ENCODE data around the gene COL5A1. TPM values are rescaled to one million over a fixed set of nuclear protein-coding genes. Genes with fewer than 3 reads are reported as not detected.

COL5A1 gene
- total RNA-seq, 4 donors from 2014 or later, result 4.9 to 97.4 (median 11.9) TPM

DNA sequence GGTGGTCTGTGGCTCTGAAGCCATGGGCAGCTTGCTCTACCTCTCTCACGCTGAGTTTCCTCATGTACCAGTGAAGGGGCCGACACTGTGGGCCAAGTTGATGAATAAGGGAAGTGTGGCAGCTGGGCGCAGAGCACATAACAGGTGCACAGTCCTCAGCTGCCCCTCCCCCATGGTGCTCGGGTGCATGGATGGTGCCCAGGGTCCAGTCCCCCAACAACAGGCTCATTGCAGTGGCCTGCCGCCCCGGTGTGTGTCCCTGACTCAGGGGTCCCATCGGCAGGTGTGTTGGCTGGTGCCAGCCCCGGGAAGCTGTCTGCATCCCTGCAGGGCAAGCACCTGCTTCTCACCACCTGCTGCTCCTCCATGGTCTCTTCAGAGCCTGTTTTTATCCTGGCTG lies 36.6 kb downstream of the COL5A1 start:
- Histone ChIP-seq H3K9me3 (no peaks in the 10 kb centered on the region), H3K4me3 (no peak overlapping the region), H3K27ac (no peak overlapping the region), H3K36me3 (no peaks in the 10 kb centered on the region), H3K27me3 (no peaks in the 10 kb centered on the region), H3K4me1 (peaks cover 0 to 16% (median 0%) of the 10 kb centered on the region in 4 donors)
- DNase-seq, result peak in 1 of 3 donors; percentile 35
- TF ChIP-seq, protein P1, sequence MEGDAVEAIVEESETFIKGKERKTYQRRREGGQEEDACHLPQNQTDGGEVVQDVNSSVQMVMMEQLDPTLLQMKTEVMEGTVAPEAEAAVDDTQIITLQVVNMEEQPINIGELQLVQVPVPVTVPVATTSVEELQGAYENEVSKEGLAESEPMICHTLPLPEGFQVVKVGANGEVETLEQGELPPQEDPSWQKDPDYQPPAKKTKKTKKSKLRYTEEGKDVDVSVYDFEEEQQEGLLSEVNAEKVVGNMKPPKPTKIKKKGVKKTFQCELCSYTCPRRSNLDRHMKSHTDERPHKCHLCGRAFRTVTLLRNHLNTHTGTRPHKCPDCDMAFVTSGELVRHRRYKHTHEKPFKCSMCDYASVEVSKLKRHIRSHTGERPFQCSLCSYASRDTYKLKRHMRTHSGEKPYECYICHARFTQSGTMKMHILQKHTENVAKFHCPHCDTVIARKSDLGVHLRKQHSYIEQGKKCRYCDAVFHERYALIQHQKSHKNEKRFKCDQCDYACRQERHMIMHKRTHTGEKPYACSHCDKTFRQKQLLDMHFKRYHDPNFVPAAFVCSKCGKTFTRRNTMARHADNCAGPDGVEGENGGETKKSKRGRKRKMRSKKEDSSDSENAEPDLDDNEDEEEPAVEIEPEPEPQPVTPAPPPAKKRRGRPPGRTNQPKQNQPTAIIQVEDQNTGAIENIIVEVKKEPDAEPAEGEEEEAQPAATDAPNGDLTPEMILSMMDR (IDR thresholded peaks at IDR 0.05), result no peak
- no peak for TF ChIP-seq POLR2A (IDR thresholded peaks at IDR 0.05)

DNA sequence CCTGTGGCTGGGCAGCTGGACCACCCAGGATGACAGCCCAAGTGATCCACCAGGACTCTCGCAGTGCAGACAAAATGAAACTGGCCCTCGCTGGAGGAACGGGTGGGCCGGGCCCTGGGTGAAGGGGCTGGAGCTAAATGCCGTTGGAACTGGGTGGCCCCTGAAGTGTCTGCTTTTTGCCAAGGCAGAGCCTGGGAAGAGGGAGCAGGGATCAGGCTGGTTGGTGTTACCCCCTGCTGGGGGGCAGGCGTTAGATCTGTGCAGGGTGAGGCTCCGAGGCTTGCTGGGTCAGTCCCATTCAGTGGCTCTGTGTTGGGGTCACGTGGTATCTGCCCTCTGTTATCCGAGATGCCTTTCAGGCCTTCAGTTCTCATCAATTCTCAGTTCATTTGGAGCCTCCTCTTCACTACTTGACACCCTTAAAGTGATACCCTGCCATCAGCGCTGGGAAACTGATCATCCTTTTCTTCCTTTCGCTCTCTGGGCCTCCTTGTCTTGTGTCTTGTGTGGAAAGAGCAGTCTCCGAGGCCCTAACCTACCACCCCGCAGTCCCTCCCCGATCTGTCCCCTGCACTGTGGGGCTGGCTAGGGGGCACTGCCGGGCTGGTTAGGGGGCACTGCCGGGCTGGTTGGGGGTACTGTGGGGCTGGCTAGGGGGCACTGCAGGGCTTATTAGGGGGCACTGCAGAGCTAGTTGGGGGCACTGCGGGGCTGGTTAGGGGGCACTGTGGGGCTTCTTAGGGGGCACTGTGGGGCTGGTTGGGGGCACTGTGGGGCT lies 37.3 kb downstream of the COL5A1 start:
- peaks cover 0 to 16% (median 0%) of the 10 kb centered on the region in 4 donors for H3K4me1 ChIP-seq
- no peak overlapping the region for H3K4me3 ChIP-seq
- H3K36me3 ChIP-seq, result no peaks in the 10 kb centered on the region
- H3K27ac ChIP-seq, result no peak overlapping the region
- H3K9me3 ChIP-seq, result no peaks in the 10 kb centered on the region
- TF ChIP-seq, protein P1 (IDR thresholded peaks at IDR 0.05), result no peak
- no peak for TF ChIP-seq POLR2A (IDR thresholded peaks at IDR 0.05)
- no peaks in the 10 kb centered on the region for H3K27me3 ChIP-seq
- DNase-seq, result no peak

DNA sequence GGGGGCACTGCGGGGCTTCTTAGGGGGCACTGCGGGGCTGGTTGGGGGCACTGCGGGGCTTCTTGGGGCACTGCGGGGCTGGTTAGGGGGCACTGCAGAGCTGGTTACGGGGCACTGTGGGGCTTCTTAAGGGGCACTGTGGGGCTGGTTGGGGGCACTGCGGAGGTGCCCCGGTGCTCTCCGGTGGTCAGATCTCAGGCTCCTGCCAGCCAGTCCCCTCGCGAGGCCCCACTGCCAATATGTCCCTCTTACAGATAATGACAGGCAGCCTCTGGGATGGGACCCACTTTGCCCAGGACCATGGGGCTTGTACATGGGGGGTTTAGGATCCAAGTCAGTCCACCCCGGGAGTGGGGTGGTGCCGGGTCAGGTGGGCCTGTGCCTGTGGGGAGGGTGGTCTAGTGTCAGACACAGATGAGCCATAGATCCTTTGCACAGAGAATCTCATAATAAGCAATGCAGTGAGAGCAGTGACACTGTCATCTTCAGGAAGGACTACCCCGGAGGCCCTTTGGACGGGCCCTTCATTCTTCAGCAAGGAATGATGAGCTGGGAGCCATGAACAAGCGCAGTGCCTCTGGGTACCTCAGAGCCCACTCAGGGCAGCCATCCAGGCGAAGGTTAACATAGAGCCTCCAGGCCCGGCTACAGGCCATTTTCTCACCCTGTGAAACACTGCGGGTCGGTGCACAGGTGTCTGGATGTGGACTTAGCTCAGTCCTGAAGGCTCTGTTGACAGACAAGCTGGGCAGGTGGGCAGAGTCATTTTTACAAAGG lies 38.2 kb downstream of the COL5A1 start:
- peak in 1 of 3 donors; percentile 27 for DNase-seq
- peaks cover 0 to 16% (median 0%) of the 10 kb centered on the region in 4 donors for H3K4me1 ChIP-seq

DNA sequence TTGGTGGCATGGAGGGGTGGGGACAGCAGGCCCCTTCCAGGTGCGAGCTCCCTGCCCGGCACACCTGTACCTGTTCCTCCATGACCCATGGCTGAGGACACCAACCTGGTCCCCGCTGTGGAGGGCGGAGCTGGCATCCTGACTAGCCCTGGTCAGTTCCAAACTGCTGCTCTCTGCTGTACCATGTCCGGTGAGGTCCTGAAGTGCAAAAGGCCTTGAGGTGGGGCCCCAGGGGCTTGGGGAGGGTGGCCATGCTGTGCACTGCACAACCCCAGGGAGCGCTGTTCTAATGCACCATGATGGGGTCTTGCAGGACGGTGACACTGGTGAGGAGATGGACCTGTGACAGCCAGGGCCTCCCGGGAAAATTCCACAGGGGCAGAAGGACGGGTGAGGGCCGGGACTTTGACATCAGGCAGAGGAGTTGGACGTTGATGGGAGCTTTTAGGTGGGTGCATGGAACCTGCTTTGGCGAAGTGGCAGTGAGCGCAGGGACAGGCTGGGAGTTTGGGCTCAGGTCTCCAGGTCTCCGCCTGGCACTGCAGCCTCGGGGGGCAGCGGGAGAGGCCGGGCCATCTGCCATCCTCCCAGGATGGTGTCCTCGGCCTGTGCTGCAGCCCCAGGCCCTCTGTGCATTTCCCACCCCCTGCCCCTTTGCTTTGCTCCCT lies 38.9 kb downstream of the COL5A1 start:
- peak in 1 of 3 donors; percentile 34 for DNase-seq
- Histone ChIP-seq H3K9me3 (no peaks in the 10 kb centered on the region), H3K27ac (peak overlapping the region in 1 of 4 donors; percentile 19), H3K4me3 (no peak overlapping the region), H3K4me1 (peaks cover 0 to 16% (median 0%) of the 10 kb centered on the region in 4 donors), H3K36me3 (no peaks in the 10 kb centered on the region), H3K27me3 (no peaks in the 10 kb centered on the region)
- TF ChIP-seq, protein P1 (IDR thresholded peaks at IDR 0.05), result no peak
- no peak for TF ChIP-seq POLR2A (IDR thresholded peaks at IDR 0.05)

More for the DNA sequence above, 38.2 kb downstream of the COL5A1 start:
- Histone ChIP-seq H3K4me3 (no peak overlapping the region), H3K36me3 (no peaks in the 10 kb centered on the region), H3K27me3 (no peaks in the 10 kb centered on the region), H3K9me3 (no peaks in the 10 kb centered on the region), H3K27ac (no peak overlapping the region)
- TF ChIP-seq, protein P1 (IDR thresholded peaks at IDR 0.05), result no peak
- TF ChIP-seq POLR2A (IDR thresholded peaks at IDR 0.05), result no peak

DNA sequence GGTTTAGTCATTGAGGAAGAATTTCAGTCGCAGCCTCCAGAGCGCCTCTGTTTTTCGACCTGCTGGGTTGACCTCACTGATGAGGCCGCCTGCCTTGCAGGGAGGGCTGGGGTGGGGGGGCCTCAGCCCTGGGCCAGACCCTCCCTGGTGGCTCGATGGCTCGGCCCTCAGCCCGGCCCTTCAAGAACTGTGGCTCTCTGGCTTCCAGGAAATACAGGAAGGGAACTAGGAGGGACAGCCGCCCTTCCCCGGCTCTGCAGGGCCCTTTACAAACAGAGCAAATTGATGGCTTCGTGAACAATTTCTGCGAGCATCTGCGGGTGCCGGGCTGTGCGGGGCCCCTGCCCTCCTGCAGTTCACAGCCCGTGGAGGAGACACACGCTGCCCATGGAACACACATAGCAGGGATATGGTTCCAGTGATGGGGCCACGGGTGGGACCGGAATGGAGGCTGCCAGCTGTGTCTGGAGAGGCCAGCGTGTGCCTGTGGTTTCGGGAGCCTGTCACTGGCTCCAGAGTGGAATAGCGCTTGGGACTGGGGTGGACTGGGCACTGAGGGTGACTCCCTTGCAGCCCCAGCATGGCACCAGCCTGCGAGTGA lies 39.6 kb downstream of the COL5A1 start:
- TF ChIP-seq, protein P1 (IDR thresholded peaks at IDR 0.05), result no peak
- no peak for TF ChIP-seq POLR2A (IDR thresholded peaks at IDR 0.05)
- H3K9me3 ChIP-seq, result no peaks in the 10 kb centered on the region
- no peaks in the 10 kb centered on the region for H3K27me3 ChIP-seq
- H3K36me3 ChIP-seq, result no peaks in the 10 kb centered on the region
- H3K4me3 ChIP-seq, result no peak overlapping the region
- H3K4me1 ChIP-seq, result peaks cover 0 to 16% (median 0%) of the 10 kb centered on the region in 4 donors
- H3K27ac ChIP-seq, result peak overlapping the region in 2 of 4 donors; percentile 19 to 35
- peak in 1 of 3 donors; percentile 46 for DNase-seq

Measured in Peyer's patch (tissue), 4 donors.